Measurements from ENCODE around the gene TGFBR1.

Gene TGFBR1

DNA sequence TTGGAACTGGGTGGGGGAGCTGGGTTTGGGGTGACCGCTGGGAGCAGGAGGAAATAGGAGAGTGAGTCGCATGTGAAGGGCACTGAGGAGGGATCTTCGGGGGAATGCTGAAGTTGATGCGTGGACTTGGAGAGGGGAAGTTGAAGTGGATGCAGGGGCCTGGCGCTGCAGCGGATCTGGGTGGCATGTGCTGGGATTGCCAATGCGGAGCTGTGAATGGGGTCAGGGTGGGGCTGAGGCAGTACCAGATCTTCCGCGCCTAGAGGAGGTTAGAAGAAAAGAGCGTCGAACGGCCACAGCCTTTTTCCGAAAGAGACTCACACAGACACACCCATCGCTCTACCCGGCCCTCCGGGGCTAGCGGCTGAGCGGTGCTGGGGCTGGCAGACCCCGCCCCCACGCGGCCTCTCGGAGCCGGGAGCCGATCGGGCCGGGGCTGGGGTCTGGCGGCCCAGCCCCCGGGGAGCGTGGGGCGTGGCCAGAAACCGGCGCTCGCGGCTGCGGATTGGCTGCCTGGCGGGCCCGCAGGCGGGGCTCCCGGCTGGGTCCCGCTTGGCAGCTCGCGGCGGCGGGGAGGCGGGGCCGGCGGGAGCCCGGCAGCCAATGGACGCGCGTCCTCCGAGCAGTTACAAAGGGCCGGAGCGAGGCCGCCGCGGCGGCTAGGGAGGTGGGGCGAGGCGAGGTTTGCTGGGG, at the start of gene TGFBR1:
TGFBR1 (plus strand) TSS at position 655 of the 693 bp plus-strand sequence. CDS start 93 bp downstream, outside the sequence.
- Histone ChIP-seq H3K9ac (ENCODE audit: insufficient read length) (peak within 1 kb of the TSS; percentile 61), H3K27ac (no peak within 1 kb of the TSS), H3K4me3 (peak within 1 kb of the TSS; percentile 87), H3K36me3 (ENCODE audit: insufficient read depth, low read length) (no peaks in the 10 kb centered on the region), H3K9me3 (ENCODE audit: low read depth, low read length) (no peaks in the 10 kb centered on the region)
- no peak for DNase-seq (ENCODE audit: low read depth, low spot score)
- no peak for TF ChIP-seq EZH2 (IDR thresholded peaks at IDR 0.05)
- TF ChIP-seq POLR2AphosphoS5 (IDR thresholded peaks at IDR 0.05; ENCODE audit: borderline replicate concordance, low read depth, low read length) = no peak
- no peak for TF ChIP-seq FOXP2 (optimal IDR thresholded peaks at IDR 0.05; ENCODE audit: control extremely low read depth, extremely low read length, insufficient read depth)

DNA sequence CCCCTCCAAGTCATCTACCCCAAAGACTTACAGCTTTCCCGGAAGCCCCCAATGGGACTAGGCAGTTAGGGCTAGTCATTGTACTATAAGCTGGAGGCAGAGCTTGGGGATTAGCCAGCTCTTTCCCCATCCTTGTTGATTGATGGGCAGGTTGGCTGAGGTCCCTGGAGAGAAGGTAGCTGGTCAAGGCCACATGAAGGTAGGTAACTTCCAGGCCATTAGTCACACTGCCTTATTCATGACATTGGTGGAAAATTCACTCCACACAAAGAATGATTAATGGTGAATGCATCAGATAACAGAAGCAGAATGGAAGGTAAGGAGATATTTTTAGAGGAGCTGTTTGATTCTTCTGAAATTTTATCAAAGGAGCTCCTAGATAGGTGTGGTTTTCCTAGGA, 49.5 kb upstream of the TGFBR1 start:
- TF ChIP-seq EZH2 (IDR thresholded peaks at IDR 0.05) (no peak), POLR2AphosphoS5 (IDR thresholded peaks at IDR 0.05; ENCODE audit: borderline replicate concordance, low read depth, low read length) (no peak), FOXP2 (optimal IDR thresholded peaks at IDR 0.05; ENCODE audit: control extremely low read depth, extremely low read length, insufficient read depth) (no peak)
- Histone ChIP-seq H3K4me3 (no peak overlapping the region), H3K9ac (ENCODE audit: insufficient read length) (no peak overlapping the region), H3K36me3 (ENCODE audit: insufficient read depth, low read length) (no peaks in the 10 kb centered on the region), H3K27ac (no peak overlapping the region), H3K9me3 (ENCODE audit: low read depth, low read length) (no peaks in the 10 kb centered on the region)
- DNase-seq (ENCODE audit: low read depth, low spot score) = no peak

DNA sequence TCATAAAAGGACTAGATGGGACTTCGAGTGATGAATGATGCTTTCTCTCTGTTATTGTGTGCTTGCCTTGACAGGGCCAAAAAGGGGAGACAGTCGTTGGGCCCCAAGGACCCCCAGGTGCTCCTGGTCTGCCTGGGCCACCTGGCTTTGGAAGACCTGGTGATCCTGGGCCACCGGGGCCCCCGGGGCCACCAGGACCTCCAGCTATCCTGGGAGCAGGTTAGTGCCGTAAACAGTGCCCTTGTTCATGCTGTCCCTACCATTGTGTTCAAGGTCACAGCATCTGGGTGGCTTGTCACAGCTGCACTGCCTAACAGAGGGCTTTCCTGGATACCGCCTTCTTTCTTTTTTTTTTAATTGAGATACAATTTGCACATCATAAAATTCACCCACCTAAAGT, 48.7 kb upstream of the TGFBR1 start:
- DNase-seq (ENCODE audit: low read depth, low spot score) = no peak

DNA sequence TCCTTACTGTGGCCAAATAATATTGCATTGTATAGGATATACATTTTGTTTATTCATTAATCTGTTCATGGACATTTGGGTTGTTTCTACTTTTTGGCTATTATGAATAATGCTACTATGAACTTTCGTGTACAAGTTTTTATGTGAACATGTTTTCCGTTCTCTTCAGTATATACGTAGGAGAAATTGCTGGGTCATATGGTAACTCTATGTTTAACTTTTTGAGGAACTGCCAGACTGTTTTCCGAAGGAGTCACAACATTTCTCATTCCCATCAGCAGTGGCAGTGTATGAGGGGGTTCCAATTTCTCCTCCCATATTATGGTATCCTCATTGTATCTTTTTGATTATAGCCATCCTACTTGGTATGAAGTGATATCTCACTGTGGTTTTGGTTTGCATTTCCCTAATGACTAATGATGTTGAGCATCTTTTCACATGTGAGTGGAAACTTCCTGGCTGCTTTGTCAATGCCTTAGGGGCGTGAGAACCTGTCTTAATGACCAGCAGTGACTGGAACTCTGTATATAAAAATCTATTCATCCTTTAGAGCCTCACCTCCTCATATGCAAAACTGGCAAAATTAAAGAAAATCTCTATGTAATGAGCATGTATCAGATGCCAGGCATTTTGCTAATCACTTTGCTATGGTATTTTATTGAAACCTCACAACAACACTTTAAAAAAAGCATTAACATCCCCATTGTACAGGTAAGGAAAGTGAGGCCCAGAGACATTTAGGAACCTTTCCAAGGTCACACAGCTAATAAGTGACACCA, 47.8 kb upstream of the TGFBR1 start:
- Histone ChIP-seq H3K9ac (ENCODE audit: insufficient read length) (no peak overlapping the region), H3K9me3 (ENCODE audit: low read depth, low read length) (no peaks in the 10 kb centered on the region), H3K27ac (no peak overlapping the region), H3K36me3 (ENCODE audit: insufficient read depth, low read length) (no peaks in the 10 kb centered on the region), H3K4me3 (no peak overlapping the region)
- TF ChIP-seq FOXP2 (optimal IDR thresholded peaks at IDR 0.05; ENCODE audit: control extremely low read depth, extremely low read length, insufficient read depth) (no peak), POLR2AphosphoS5 (IDR thresholded peaks at IDR 0.05; ENCODE audit: borderline replicate concordance, low read depth, low read length) (no peak), EZH2 (IDR thresholded peaks at IDR 0.05) (no peak)
- DNase-seq (ENCODE audit: low read depth, low spot score) = no peak

More for the DNA sequence above, 48.7 kb upstream of the TGFBR1 start:
- no peak overlapping the region for H3K4me3 ChIP-seq
- H3K9me3 ChIP-seq (ENCODE audit: low read depth, low read length) = no peaks in the 10 kb centered on the region
- H3K36me3 ChIP-seq (ENCODE audit: insufficient read depth, low read length) = no peaks in the 10 kb centered on the region
- no peak overlapping the region for H3K9ac ChIP-seq (ENCODE audit: insufficient read length)
- no peak overlapping the region for H3K27ac ChIP-seq
- TF ChIP-seq EZH2 (IDR thresholded peaks at IDR 0.05) = no peak
- no peak for TF ChIP-seq FOXP2 (optimal IDR thresholded peaks at IDR 0.05; ENCODE audit: control extremely low read depth, extremely low read length, insufficient read depth)
- no peak for TF ChIP-seq POLR2AphosphoS5 (IDR thresholded peaks at IDR 0.05; ENCODE audit: borderline replicate concordance, low read depth, low read length)

DNA sequence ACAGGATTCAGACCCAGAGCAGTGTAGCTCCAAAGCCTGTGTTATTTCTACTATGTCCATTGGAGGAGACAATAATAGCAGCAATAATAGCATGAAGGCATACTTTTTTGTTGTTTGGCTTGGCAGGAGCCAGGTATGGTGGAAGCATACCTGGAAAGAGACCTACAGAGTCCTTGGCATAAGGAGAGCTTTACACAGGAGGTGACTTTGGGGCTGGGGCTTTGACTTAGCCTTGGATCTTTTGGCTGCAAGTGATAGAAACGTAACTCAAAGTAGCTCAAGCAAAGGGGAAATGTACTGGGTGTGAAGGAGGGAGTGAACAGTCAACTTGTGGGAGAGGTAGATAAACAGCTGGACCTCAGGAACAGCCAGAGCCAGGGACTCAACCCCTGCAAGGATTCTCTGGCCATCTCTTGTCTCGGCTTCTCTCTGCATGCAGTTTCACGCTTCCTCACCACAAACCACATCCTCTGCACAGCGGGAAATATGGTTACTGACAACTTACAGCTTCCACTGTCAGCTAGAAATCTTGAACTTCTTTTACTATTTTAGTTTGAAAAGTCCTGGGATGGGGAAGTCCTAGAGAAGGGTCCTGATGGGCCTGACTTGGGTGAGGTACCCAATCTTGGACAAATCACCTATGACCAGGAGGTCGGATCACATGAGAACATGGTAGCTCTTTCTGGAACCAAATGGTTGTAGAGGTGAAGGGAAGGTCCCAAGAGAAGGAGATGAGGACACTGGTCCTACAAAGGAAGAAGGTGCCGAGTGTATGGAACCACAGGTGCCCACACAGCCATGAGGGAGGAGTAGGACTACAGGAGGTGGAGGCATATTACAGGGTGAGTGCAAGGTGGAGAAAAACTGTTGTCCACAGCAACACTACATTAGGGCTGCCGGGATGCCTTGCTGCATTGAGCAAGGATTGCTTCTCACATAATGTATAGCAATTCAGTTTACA, 47.0 kb upstream of the TGFBR1 start:
- H3K36me3 ChIP-seq (ENCODE audit: insufficient read depth, low read length) = no peaks in the 10 kb centered on the region
- no peak overlapping the region for H3K27ac ChIP-seq
- peak; percentile 5 for DNase-seq (ENCODE audit: low read depth, low spot score)
- H3K4me3 ChIP-seq = no peak overlapping the region
- no peak for TF ChIP-seq EZH2 (IDR thresholded peaks at IDR 0.05)
- no peak for TF ChIP-seq FOXP2 (optimal IDR thresholded peaks at IDR 0.05; ENCODE audit: control extremely low read depth, extremely low read length, insufficient read depth)
- no peak for TF ChIP-seq POLR2AphosphoS5 (IDR thresholded peaks at IDR 0.05; ENCODE audit: borderline replicate concordance, low read depth, low read length)
- no peaks in the 10 kb centered on the region for H3K9me3 ChIP-seq (ENCODE audit: low read depth, low read length)
- no peak overlapping the region for H3K9ac ChIP-seq (ENCODE audit: insufficient read length)

DNA sequence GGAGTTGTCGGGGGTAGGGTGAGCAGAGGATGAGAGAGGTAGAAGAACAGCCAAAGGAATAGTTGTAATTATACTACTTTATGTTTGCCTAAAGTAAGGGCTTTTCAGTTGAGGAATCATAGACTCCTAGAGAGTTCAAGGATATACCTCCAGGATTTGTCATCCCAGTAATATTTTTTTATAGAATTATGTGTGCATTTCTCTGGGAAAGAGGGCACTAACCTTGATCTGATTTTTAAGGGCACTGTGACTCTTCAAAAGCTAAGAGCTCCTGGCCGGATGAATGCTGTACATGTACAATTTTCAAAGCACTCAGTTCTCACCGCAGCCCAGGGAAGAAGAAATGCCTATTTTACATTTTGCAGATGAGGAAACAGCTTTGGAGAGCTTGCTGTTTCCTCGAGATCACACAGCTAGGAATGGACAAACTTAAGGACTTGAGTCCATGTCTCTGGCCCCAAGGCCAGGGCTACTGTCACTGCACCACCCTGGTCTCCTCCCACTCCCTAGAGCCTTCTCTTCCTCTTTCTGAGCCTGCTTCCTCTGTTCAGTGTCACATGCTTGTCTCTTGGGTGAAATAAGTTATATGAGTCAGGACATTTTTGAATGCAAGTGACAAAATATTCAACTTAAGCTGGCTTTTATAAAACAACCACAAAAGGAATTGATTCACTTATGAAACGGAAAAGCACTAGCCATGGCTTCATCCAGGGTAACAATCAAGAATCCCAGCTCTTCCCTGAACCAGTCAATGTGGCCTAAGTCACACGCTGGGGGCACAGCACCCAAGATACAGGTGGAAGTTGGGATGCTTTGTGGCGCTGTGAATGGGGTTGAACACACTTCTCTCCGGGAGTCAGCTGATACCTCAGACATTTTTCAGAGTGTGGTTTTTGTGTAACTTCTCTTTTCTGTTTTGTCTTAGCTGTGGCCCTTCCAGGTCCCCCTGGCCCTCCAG, 45.7 kb upstream of the TGFBR1 start:
- TF ChIP-seq FOXP2 (optimal IDR thresholded peaks at IDR 0.05; ENCODE audit: control extremely low read depth, extremely low read length, insufficient read depth) (no peak), POLR2AphosphoS5 (IDR thresholded peaks at IDR 0.05; ENCODE audit: borderline replicate concordance, low read depth, low read length) (no peak), EZH2 (IDR thresholded peaks at IDR 0.05) (no peak)
- no peak overlapping the region for H3K9ac ChIP-seq (ENCODE audit: insufficient read length)
- DNase-seq (ENCODE audit: low read depth, low spot score) = no peak
- no peak overlapping the region for H3K4me3 ChIP-seq
- no peaks in the 10 kb centered on the region for H3K9me3 ChIP-seq (ENCODE audit: low read depth, low read length)
- no peaks in the 10 kb centered on the region for H3K36me3 ChIP-seq (ENCODE audit: insufficient read depth, low read length)
- no peak overlapping the region for H3K27ac ChIP-seq

DNA sequence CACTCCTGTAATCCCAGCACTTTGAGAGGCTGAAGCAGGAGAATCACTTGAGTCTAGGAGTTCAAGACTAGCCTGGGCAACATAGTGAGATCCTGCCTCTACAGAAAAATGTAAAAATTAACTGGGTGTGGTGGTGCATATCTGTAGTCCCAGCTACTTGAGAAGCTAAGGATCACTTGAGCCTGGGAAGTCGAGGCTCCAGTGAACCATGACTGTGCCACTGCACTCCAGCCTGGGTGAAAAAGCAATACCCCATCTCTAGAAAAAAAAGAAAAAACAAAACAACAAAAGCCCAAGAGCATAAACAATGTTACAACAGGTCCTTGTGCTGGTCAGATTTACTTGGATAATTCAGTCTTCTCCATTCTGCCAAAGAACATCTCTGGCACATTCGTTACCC, 44.3 kb upstream of the TGFBR1 start:
- TF ChIP-seq FOXP2 (optimal IDR thresholded peaks at IDR 0.05; ENCODE audit: control extremely low read depth, extremely low read length, insufficient read depth) (no peak), EZH2 (IDR thresholded peaks at IDR 0.05) (no peak), POLR2AphosphoS5 (IDR thresholded peaks at IDR 0.05; ENCODE audit: borderline replicate concordance, low read depth, low read length) (no peak)
- H3K9ac ChIP-seq (ENCODE audit: insufficient read length) = no peak overlapping the region
- no peaks in the 10 kb centered on the region for H3K36me3 ChIP-seq (ENCODE audit: insufficient read depth, low read length)
- no peaks in the 10 kb centered on the region for H3K9me3 ChIP-seq (ENCODE audit: low read depth, low read length)
- H3K4me3 ChIP-seq = no peak overlapping the region
- no peak overlapping the region for H3K27ac ChIP-seq
- DNase-seq (ENCODE audit: low read depth, low spot score) = no peak
